ENCODE measurements around the gene PADI1.

GRCh38 chr1:17244821-17245740 lies 40.2 kb downstream of the PADI1 start:
- TF ChIP-seq SUZ12 (IDR thresholded peaks at IDR 0.05; ENCODE audit: extremely low read depth, insufficient read depth, insufficient read length) (no peak), ZNF274 (IDR thresholded peaks at IDR 0.05; ENCODE audit: low read depth, low read length) (no peak)

All from NT2/D1 (cell line).